HK-2 (cell line): ENCODE results near the gene SPTSSA.

Experiments used
- DNase-seq: peaks from one replicate; pipeline ENCODE4 v3.0.0-alpha.2; 2018; ENCODE audit not compliant: unreplicated experiment

Gene SPTSSA

GRCh38 chr14:34472706-34473279, 10.8 kb upstream of the SPTSSA start:
- DNase-seq = no peak

- no peak for DNase-seq
Measured at GRCh38 chr14:34470319-34470718, 8.3 kb upstream of the SPTSSA start.

- no peak for DNase-seq
Measured at GRCh38 chr14:34466691-34467090, 4.7 kb upstream of the SPTSSA start.

- DNase-seq = no peak
Measured at GRCh38 chr14:34465069-34465859, 3.2 kb upstream of the SPTSSA start.

GRCh38 chr14:34463598-34463961, 1.5 kb upstream of the SPTSSA start:
- DNase-seq = no peak

GRCh38 chr14:34461334-34462131, 507 bp downstream of the SPTSSA start:
- peak; percentile 62 for DNase-seq

- no peak for DNase-seq
Measured at GRCh38 chr14:34460841-34461240, 1.2 kb downstream of the SPTSSA start.

GRCh38 chr14:34460295-34460694, 1.7 kb downstream of the SPTSSA start:
- no peak for DNase-seq

- no peak for DNase-seq
Measured at GRCh38 chr14:34457186-34457585, 4.9 kb downstream of the SPTSSA start.

GRCh38 chr14:34453226-34453625, 8.8 kb downstream of the SPTSSA start:
- no peak for DNase-seq

- DNase-seq = no peak
Measured at GRCh38 chr14:34452258-34452822, 9.7 kb downstream of the SPTSSA start.

GRCh38 chr14:34450958-34451357, 11.1 kb downstream of the SPTSSA start:
- no peak for DNase-seq

GRCh38 chr14:34450542-34450915, 11.5 kb downstream of the SPTSSA start:
- DNase-seq = no peak

GRCh38 chr14:34449819-34450541, 12.1 kb downstream of the SPTSSA start:
- DNase-seq = no peak

- no peak for DNase-seq
Measured at GRCh38 chr14:34439090-34439489, 22.9 kb downstream of the SPTSSA start.

GRCh38 chr14:34438438-34438837, 23.6 kb downstream of the SPTSSA start:
- DNase-seq = no peak

- no peak for DNase-seq
Measured at GRCh38 chr14:34437729-34438080, 24.3 kb downstream of the SPTSSA start.

- no peak for DNase-seq
Measured at GRCh38 chr14:34436960-34437728, 24.9 kb downstream of the SPTSSA start.

GRCh38 chr14:34436118-34436905, 25.7 kb downstream of the SPTSSA start:
- no peak for DNase-seq

- DNase-seq = no peak
Measured at GRCh38 chr14:34433957-34434356, 28.1 kb downstream of the SPTSSA start.
